ENCODE measurements around the gene KCNJ5.

KCNJ5 gene

GRCh38 chr11:128967578-128967977 is 76.4 kb downstream of the KCNJ5 start:
- no peak for DNase-seq
- intact Hi-C loops (cut with DNase I) = no loop called here

- intact Hi-C loops (cut with DNase I) = no loop called here
- DNase-seq = no peak
Observed at GRCh38 chr11:128968916-128969315, 77.8 kb downstream of the KCNJ5 start.
